ENCODE measurements around the gene ARSJ. TPM values are rescaled to one million over a fixed set of nuclear protein-coding genes. Genes with fewer than 3 reads are reported as not detected.

Gene ARSJ
- total RNA-seq, 1 experiment from 2014 or later = 7.3 TPM

- CTCF ChIA-PET = no interaction called here
- Histone ChIP-seq H3K4me3 (ENCODE audit: low read depth, low read length) (no peak overlapping the region), H3K9me3 (no peaks in the 10 kb centered on the region), H3K36me3 (ENCODE audit: control insufficient read depth, insufficient read depth, low read length) (no peaks in the 10 kb centered on the region), H3K27me3 (replicated peaks; ENCODE audit: control insufficient read depth, insufficient read depth, low read length) (no peaks in the 10 kb centered on the region), H3K4me1 (no peaks in the 10 kb centered on the region)
- no TSS peak for BruUV-seq (replicated peaks)
- Mint-ChIP-seq H3K9me3 (ENCODE audit: unreplicated experiment) (no peaks in the 10 kb centered on the region), H3K4me1 (ENCODE audit: low read depth, unreplicated experiment) (no peaks in the 10 kb centered on the region), H3K27ac (ENCODE audit: unreplicated experiment) (no peak overlapping the region), H3K27me3 (ENCODE audit: insufficient read depth, unreplicated experiment) (no peaks in the 10 kb centered on the region), H3K36me3 (ENCODE audit: insufficient read depth, unreplicated experiment) (no peaks in the 10 kb centered on the region), H3K4me3 (ENCODE audit: unreplicated experiment) (no peak overlapping the region)
- intact Hi-C loops (cut with micrococcal nuclease; ENCODE audit: unreplicated experiment) = no loop called here
- POLR2A ChIA-PET = no interaction called here
- TF ChIP-seq CTCF (IDR thresholded peaks at IDR 0.05; ENCODE audit: insufficient read depth in 1 of 2, low read depth in 1 of 2, low read length in 1 of 2, severe bottlenecking in 1 of 2, unreplicated experiment in 1 of 2) = no peak
- DNase-seq = no peak
These were observed 127.6 kb downstream of the ARSJ start for GRCh38 chr4:113851816-113852215.

Other genes starting within 250 kb of the ARSJ start
- gene CAMK2D, start 217.9 kb downstream of the ARSJ start, total RNA-seq (2022) = 56.1 and 65.6 TPM in 2 replicates